Measurements from ENCODE around the gene ANKRD11. TPM values are rescaled to one million over a fixed set of nuclear protein-coding genes. Genes with fewer than 3 reads are reported as not detected.
"Not testable (repeated sequence)": the region's sequence is repeated elsewhere in the genome, so short reads cannot be mapped to it uniquely, and the experiment has no call there.

ANKRD11 gene
- total and polyA plus RNA-seq, 3 experiments from 2014 or later, result 39.8 to 150 (median 130) TPM

GRCh38 chr16:89382555-89382954 is 107.8 kb downstream of the ANKRD11 start:
- H3K4me3 ChIP-seq (ENCODE audit: low read length); CTCF ChIA-PET; H3K9me3 Mint-ChIP-seq; H3K9me3 ChIP-seq (ENCODE audit: low read length); POLR2A ChIA-PET; H3K27ac ChIP-seq (ENCODE audit: low read depth, low read length); H3K36me3 ChIP-seq (ENCODE audit: insufficient read depth, low read length); DNase-seq; H3K27me3 ChIP-seq (ENCODE audit: insufficient read depth, low read length, poor library complexity, severe bottlenecking); H3K27me3 Mint-ChIP-seq: not testable (repeated sequence)
- H3K4me1 Mint-ChIP-seq, result peaks cover 77 to 95% (median 91%) of the 10 kb centered on the region in 3 donors
- H3K27ac Mint-ChIP-seq, result peak overlapping the region; percentile 47 to 87 (median 72)
- H3K4me1 ChIP-seq (ENCODE audit: insufficient read depth, low read length), result peaks cover 92% of the 10 kb centered on the region
- H3K36me3 Mint-ChIP-seq, result peaks cover 0 to 15% (median 2%) of the 10 kb centered on the region in 3 donors
- H3K4me3 Mint-ChIP-seq, result peak overlapping the region in 6 of 7 donors; percentile 17 to 89 (median 71)

DNA sequence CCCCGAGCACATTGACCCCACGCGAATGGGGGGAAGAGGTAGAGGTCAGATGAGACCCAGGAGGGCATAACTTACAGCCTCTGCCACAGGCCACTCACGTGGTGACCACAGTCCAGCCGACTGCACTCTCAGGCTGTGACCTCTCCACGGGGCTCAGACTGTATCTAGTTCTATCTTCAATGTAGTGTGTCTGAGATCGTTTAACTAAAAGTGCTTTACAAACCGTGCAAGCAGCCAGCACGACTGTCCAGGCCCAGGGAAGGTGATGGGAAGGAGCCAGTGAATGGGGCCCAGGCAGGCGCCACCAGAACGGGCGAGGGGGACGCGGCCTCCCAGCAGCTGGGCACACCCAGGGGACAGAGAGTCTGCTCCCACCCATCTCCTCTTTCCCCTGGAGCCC is 108.6 kb downstream of the ANKRD11 start:
- POLR2A ChIA-PET, result no interaction called here
- no peaks in the 10 kb centered on the region for H3K27me3 ChIP-seq (ENCODE audit: insufficient read depth, low read length, poor library complexity, severe bottlenecking)
- peak overlapping the region in 6 of 8 donors; percentile 47 to 84 (median 65) for H3K27ac Mint-ChIP-seq

GRCh38 chr16:89380681-89381080 is 109.7 kb downstream of the ANKRD11 start:
- H3K9me3 Mint-ChIP-seq, result no peaks in the 10 kb centered on the region
- H3K27me3 Mint-ChIP-seq, result no peaks in the 10 kb centered on the region
- peaks cover 0 to 26% (median 4%) of the 10 kb centered on the region in 3 donors for H3K36me3 Mint-ChIP-seq
- H3K4me3 Mint-ChIP-seq, result peak overlapping the region in 3 of 7 donors; percentile 31 to 72 (median 48)
- no peak overlapping the region for H3K4me3 ChIP-seq (ENCODE audit: low read length)
- no peaks in the 10 kb centered on the region for H3K27me3 ChIP-seq (ENCODE audit: insufficient read depth, low read length, poor library complexity, severe bottlenecking)
- no peaks in the 10 kb centered on the region for H3K9me3 ChIP-seq (ENCODE audit: low read length)
- POLR2A ChIA-PET, result no interaction called here
- DNase-seq, result no peak
- peak overlapping the region in 3 of 8 donors; percentile 35 to 66 (median 47) for H3K27ac Mint-ChIP-seq
- H3K4me1 ChIP-seq (ENCODE audit: insufficient read depth, low read length), result peaks cover 86% of the 10 kb centered on the region
- no peak overlapping the region for H3K27ac ChIP-seq (ENCODE audit: low read depth, low read length)
- CTCF ChIA-PET, result no interaction called here
- H3K4me1 Mint-ChIP-seq, result peaks cover 82 to 97% (median 91%) of the 10 kb centered on the region in 3 donors
- H3K36me3 ChIP-seq (ENCODE audit: insufficient read depth, low read length), result no peaks in the 10 kb centered on the region

More for the DNA sequence above, 108.6 kb downstream of the ANKRD11 start:
- Mint-ChIP-seq H3K36me3 (peaks cover 0 to 18% (median 2%) of the 10 kb centered on the region in 3 donors), H3K27me3 (no peaks in the 10 kb centered on the region), H3K4me1 (peaks cover 80 to 97% (median 93%) of the 10 kb centered on the region in 3 donors), H3K4me3 (peak overlapping the region in 5 of 7 donors; percentile 19 to 77 (median 50)), H3K9me3 (no peaks in the 10 kb centered on the region)
- no peak for DNase-seq
- Histone ChIP-seq H3K27ac (ENCODE audit: low read depth, low read length) (no peak overlapping the region), H3K4me1 (ENCODE audit: insufficient read depth, low read length) (peaks cover 95% of the 10 kb centered on the region), H3K4me3 (ENCODE audit: low read length) (no peak overlapping the region), H3K36me3 (ENCODE audit: insufficient read depth, low read length) (no peaks in the 10 kb centered on the region), H3K9me3 (ENCODE audit: low read length) (no peaks in the 10 kb centered on the region)
- CTCF ChIA-PET, result interaction anchor here (0.7 kb wide), 1 partner anchor 13 kb away, joined by 3 read pairs; no protein-coding TSS in a partner anchor

- H3K4me1 Mint-ChIP-seq, result peaks cover 81 to 96% (median 90%) of the 10 kb centered on the region in 3 donors
Observed at GRCh38 chr16:89378947-89379771, 111.2 kb downstream of the ANKRD11 start.

GRCh38 chr16:89377453-89377848 is 112.9 kb downstream of the ANKRD11 start:
- Mint-ChIP-seq H3K9me3 (no peaks in the 10 kb centered on the region), H3K27me3 (no peaks in the 10 kb centered on the region), H3K36me3 (peaks cover 0 to 35% (median 6%) of the 10 kb centered on the region in 3 donors), H3K4me3 (peak overlapping the region in 3 of 7 donors; percentile 43 to 78 (median 61)), H3K4me1 (peaks cover 80 to 96% (median 90%) of the 10 kb centered on the region in 3 donors), H3K27ac (peak overlapping the region; percentile 18 to 91 (median 75))
- peak in 1 of 5 donors; percentile 38 for DNase-seq
- CTCF ChIA-PET, result no interaction called here
- no peaks in the 10 kb centered on the region for H3K9me3 ChIP-seq (ENCODE audit: low read length)
- H3K4me3 ChIP-seq (ENCODE audit: low read length), result no peak overlapping the region
- POLR2A ChIA-PET, result no interaction called here
- no peak overlapping the region for H3K27ac ChIP-seq (ENCODE audit: low read depth, low read length)
- no peaks in the 10 kb centered on the region for H3K27me3 ChIP-seq (ENCODE audit: insufficient read depth, low read length, poor library complexity, severe bottlenecking)
- peaks cover 58% of the 10 kb centered on the region for H3K4me1 ChIP-seq (ENCODE audit: insufficient read depth, low read length)
- no peaks in the 10 kb centered on the region for H3K36me3 ChIP-seq (ENCODE audit: insufficient read depth, low read length)

More at GRCh38 chr16:89378947-89379771, 111.2 kb downstream of the ANKRD11 start:
- peaks cover 75% of the 10 kb centered on the region for H3K4me1 ChIP-seq (ENCODE audit: insufficient read depth, low read length)
- H3K36me3 ChIP-seq (ENCODE audit: insufficient read depth, low read length), result no peaks in the 10 kb centered on the region
- H3K9me3 ChIP-seq (ENCODE audit: low read length), result no peaks in the 10 kb centered on the region
- Mint-ChIP-seq H3K36me3 (peaks cover 0 to 24% (median 4%) of the 10 kb centered on the region in 3 donors), H3K27ac (peak overlapping the region in 6 of 8 donors; percentile 18 to 82 (median 39)), H3K9me3 (no peaks in the 10 kb centered on the region), H3K27me3 (no peaks in the 10 kb centered on the region), H3K4me3 (peak overlapping the region in 4 of 7 donors; percentile 5 to 60 (median 36))
- no peaks in the 10 kb centered on the region for H3K27me3 ChIP-seq (ENCODE audit: insufficient read depth, low read length, poor library complexity, severe bottlenecking)
- POLR2A ChIA-PET, result interaction anchor here (1.0 kb wide), 1 partner anchor 10 kb away, joined by 3 read pairs; no protein-coding TSS in a partner anchor
- CTCF ChIA-PET, result interaction anchor here (0.9 kb wide), 1 partner anchor 90 kb away, joined by 3 read pairs; no protein-coding TSS in a partner anchor
- no peak overlapping the region for H3K4me3 ChIP-seq (ENCODE audit: low read length)
- H3K27ac ChIP-seq (ENCODE audit: low read depth, low read length), result no peak overlapping the region
- no peak for DNase-seq

DNA sequence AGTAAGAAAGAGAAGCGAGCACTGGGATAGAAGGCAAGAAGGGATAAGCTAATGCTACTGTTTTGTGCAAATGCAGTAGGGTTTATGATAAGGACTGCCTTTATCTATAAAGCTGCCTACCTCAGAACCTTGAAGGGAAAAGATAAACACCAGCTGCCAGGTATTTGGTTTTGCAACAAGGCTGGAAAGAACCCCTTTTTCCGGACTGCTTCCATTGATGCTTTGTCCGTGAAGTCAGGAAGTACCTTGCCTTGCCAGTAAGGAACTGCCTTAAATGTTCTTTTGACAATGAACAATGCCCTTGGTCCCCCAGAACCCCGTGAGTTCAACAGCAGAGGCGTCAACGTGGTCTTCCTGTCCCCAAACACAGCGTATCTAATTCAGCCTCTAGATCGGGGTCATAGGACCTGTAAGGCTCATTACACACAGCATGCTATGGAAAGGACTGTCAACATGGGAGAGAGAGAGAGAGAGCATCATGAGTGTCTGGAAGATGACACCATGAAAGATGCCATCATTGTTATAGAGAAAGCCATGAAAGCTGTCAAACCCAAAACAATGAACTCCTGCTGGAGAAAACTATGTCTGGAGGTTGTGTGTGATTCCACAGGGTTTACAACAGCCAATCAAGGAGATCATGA is 113.4 kb downstream of the ANKRD11 start:
- no peak for DNase-seq
- Histone ChIP-seq H3K27ac (ENCODE audit: low read depth, low read length) (no peak overlapping the region), H3K27me3 (ENCODE audit: insufficient read depth, low read length, poor library complexity, severe bottlenecking) (no peaks in the 10 kb centered on the region), H3K4me3 (ENCODE audit: low read length) (no peak overlapping the region), H3K4me1 (ENCODE audit: insufficient read depth, low read length) (peaks cover 54% of the 10 kb centered on the region), H3K9me3 (ENCODE audit: low read length) (no peaks in the 10 kb centered on the region), H3K36me3 (ENCODE audit: insufficient read depth, low read length) (peaks cover under 1% of the 10 kb centered on the region)
- no peaks in the 10 kb centered on the region for H3K27me3 Mint-ChIP-seq
- peak overlapping the region in 6 of 7 donors; percentile 7 to 78 (median 32) for H3K4me3 Mint-ChIP-seq
- POLR2A ChIA-PET, result interaction anchor here (0.6 kb wide), 1 partner anchor 1640 kb away, joined by 5 read pairs; no protein-coding TSS in a partner anchor
- H3K9me3 Mint-ChIP-seq, result no peaks in the 10 kb centered on the region
- H3K27ac Mint-ChIP-seq, result peak overlapping the region; percentile 18 to 87 (median 72)
- H3K36me3 Mint-ChIP-seq, result peaks cover 0 to 39% (median 6%) of the 10 kb centered on the region in 3 donors
- CTCF ChIA-PET, result interaction anchor here (1.5 kb wide), 1 partner anchor 12 kb away, joined by 3 read pairs; no protein-coding TSS in a partner anchor
- H3K4me1 Mint-ChIP-seq, result peaks cover 78 to 97% (median 88%) of the 10 kb centered on the region in 3 donors

DNA sequence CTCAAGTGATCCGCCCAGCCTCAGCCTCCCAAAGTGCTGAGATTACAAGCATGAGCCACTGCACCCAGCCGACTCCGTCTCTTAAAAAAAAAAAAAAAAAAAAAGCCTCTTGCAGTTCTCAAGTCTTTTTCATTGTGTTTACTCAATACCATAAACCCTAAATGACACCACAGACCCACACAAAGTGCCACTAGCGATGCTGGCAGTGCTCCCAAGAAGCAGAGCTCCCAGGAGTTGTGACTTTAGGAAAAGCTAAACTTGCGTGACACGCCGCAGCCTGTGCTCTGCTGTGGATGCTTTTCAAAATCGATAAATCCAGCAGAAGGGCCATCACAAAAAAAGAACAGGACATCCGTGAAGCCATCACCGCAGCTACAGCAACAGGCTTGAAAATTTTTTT is 114.7 kb downstream of the ANKRD11 start:
- peak overlapping the region in 1 of 7 donors; percentile 24 for H3K4me3 Mint-ChIP-seq
- H3K4me1 ChIP-seq (ENCODE audit: insufficient read depth, low read length), result peaks cover 54% of the 10 kb centered on the region
- H3K27ac Mint-ChIP-seq, result peak overlapping the region in 2 of 8 donors; percentile 47 to 48
- no peaks in the 10 kb centered on the region for H3K27me3 ChIP-seq (ENCODE audit: insufficient read depth, low read length, poor library complexity, severe bottlenecking)
- ChIA-PET POLR2A (interaction anchor here (0.5 kb wide), 1 partner anchor 780 kb away, joined by 5 read pairs; no protein-coding TSS in a partner anchor), CTCF (interaction anchor here (0.7 to 1.5 kb wide), 4 partner anchors 11 to 183 kb away, joined by 3 read pairs; no protein-coding TSS in a partner anchor)
- H3K36me3 ChIP-seq (ENCODE audit: insufficient read depth, low read length), result peaks cover 7% of the 10 kb centered on the region
- no peaks in the 10 kb centered on the region for H3K9me3 Mint-ChIP-seq
- no peak overlapping the region for H3K27ac ChIP-seq (ENCODE audit: low read depth, low read length)
- no peaks in the 10 kb centered on the region for H3K9me3 ChIP-seq (ENCODE audit: low read length)
- H3K27me3 Mint-ChIP-seq, result no peaks in the 10 kb centered on the region
- peaks cover 0 to 49% (median 9%) of the 10 kb centered on the region in 3 donors for H3K36me3 Mint-ChIP-seq
- H3K4me1 Mint-ChIP-seq, result peaks cover 79 to 98% (median 82%) of the 10 kb centered on the region in 3 donors
- DNase-seq, result no peak
- no peak overlapping the region for H3K4me3 ChIP-seq (ENCODE audit: low read length)
